ENCODE measurements around the gene ABHD2. TPM values are rescaled to one million over a fixed set of nuclear protein-coding genes. Genes with fewer than 3 reads are reported as not detected.

The ABHD2 gene
- total RNA-seq, 4 donors from 2014 or later = 27.4 to 117 (median 54.2) TPM

DNA sequence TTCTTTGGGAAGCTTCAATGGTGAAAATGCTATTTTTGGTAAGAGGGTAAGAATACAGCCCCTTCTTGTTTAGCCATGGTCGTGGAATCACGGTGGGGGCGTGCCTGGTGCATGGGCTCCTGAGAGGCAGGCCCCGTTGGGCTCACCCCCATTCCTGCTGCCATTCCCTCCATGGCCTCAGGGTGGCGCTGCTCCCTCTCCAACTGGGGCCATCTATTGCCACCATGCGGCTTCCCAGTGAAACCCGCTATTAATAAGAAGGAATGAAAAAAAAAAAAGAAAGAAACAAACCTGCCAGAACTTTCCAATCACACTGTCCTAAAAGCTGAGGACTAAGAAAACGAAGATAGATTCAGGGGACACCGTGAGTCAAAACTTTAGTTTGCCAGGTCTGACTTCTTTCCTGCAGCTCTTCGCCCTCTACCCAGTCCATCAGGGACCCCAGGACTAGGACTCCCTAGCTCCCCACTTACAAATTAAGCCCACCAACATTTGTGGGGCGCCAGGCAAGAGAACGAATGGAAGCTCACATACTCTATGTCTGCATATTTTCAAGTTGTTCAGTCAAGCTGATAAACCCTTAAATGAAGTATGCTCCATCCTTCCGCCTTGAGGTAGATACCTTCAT lies 30.6 kb upstream of the ABHD2 start:
- DNase-seq = peak; percentile 80 to 87
- intact Hi-C loops (cut with DNase I; ENCODE audit: low total_unique reads) = no loop called here
- peak overlapping the region in 1 of 2 donors; percentile 1 for H3K27ac ChIP-seq
- no peaks in the 10 kb centered on the region for H3K27me3 ChIP-seq
- TF ChIP-seq POLR2A (IDR thresholded peaks at IDR 0.05) = no peak
- TF ChIP-seq, protein P1, sequence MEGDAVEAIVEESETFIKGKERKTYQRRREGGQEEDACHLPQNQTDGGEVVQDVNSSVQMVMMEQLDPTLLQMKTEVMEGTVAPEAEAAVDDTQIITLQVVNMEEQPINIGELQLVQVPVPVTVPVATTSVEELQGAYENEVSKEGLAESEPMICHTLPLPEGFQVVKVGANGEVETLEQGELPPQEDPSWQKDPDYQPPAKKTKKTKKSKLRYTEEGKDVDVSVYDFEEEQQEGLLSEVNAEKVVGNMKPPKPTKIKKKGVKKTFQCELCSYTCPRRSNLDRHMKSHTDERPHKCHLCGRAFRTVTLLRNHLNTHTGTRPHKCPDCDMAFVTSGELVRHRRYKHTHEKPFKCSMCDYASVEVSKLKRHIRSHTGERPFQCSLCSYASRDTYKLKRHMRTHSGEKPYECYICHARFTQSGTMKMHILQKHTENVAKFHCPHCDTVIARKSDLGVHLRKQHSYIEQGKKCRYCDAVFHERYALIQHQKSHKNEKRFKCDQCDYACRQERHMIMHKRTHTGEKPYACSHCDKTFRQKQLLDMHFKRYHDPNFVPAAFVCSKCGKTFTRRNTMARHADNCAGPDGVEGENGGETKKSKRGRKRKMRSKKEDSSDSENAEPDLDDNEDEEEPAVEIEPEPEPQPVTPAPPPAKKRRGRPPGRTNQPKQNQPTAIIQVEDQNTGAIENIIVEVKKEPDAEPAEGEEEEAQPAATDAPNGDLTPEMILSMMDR (IDR thresholded peaks at IDR 0.05) = peak; percentile 97 to 99 (median 99)
- H3K36me3 ChIP-seq = no peaks in the 10 kb centered on the region
- H3K4me3 ChIP-seq = no peak overlapping the region
- no peaks in the 10 kb centered on the region for H3K9me3 ChIP-seq
- no peaks in the 10 kb centered on the region for H3K4me1 ChIP-seq

DNA sequence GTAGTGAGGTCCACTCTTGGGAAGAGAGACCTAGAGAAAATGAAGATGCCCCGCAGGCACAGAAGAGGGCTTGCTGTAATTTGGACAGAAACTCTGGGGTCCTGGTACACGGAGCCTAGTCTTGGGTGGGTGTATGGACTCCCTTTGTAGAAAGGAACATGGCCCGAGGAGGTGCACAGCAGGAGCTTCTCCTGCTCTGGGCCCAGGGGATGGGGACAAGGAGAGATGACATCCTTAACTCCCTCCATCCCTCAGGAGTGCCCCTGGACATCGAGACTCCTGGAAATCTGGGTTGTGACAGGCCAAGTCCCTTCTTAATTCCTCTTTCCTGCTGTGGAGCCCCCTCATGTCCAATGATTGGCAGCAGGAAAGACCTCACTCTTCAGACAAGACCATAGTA lies 29.9 kb upstream of the ABHD2 start:
- no peaks in the 10 kb centered on the region for H3K36me3 ChIP-seq
- H3K4me3 ChIP-seq = no peak overlapping the region
- DNase-seq = no peak
- H3K27me3 ChIP-seq = no peaks in the 10 kb centered on the region
- TF ChIP-seq, protein P1 (IDR thresholded peaks at IDR 0.05) = no peak
- TF ChIP-seq POLR2A (IDR thresholded peaks at IDR 0.05) = no peak
- H3K9me3 ChIP-seq = no peaks in the 10 kb centered on the region
- H3K27ac ChIP-seq = peak overlapping the region in 1 of 2 donors; percentile 1
- H3K4me1 ChIP-seq = no peaks in the 10 kb centered on the region
- intact Hi-C loops (cut with DNase I; ENCODE audit: low total_unique reads) = no loop called here

DNA sequence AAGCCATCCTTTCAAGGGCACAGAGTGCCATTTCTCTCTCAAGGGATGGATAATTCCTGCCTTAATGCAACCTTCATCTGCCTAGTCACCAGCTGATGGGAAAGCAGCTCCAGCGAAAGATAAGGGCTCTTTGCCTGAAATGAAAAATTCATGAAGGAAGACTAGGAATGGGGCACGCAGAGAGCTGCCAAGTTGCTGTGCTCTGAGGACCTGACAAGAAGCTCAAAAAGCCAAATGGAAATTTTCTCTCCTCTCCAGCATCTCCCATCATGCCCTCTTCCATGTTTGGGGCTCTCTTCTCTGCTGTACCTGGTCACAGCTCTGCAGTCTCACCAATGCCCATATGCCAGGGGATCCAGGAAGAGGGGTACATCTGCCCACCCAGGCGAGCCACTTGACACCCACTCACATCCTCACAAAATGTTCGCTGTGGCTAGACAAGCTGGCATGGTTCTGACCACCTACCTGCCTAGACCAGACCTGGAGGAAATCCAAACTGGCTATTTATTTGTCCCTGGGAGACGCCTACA lies 29.3 kb upstream of the ABHD2 start:
- no peaks in the 10 kb centered on the region for H3K36me3 ChIP-seq
- DNase-seq = no peak
- intact Hi-C loops (cut with DNase I; ENCODE audit: low total_unique reads) = no loop called here
- no peak overlapping the region for H3K4me3 ChIP-seq
- H3K4me1 ChIP-seq = no peaks in the 10 kb centered on the region
- H3K27ac ChIP-seq = no peak overlapping the region
- TF ChIP-seq, protein P1 (IDR thresholded peaks at IDR 0.05) = no peak
- TF ChIP-seq POLR2A (IDR thresholded peaks at IDR 0.05) = no peak
- no peaks in the 10 kb centered on the region for H3K27me3 ChIP-seq
- H3K9me3 ChIP-seq = no peaks in the 10 kb centered on the region

DNA sequence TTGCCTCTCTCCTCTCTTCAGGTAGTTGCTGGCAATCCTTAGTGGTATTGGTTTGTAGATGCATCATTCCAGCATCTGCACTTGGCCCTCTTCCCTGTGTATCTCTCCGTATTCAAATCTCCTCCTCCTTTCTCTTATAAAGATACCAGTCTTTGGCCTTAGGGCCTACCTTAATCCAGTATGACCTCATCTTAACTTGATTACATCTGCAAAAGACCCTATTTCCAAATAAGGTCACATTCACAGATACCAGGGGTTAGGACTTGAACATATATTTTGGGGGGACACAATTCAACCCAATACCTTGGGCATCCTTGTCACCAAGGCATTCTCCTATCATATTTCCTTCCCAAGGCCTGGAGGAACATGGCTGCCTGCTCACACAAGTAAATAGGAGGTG lies 22.0 kb upstream of the ABHD2 start:
- TF ChIP-seq, protein P1 (IDR thresholded peaks at IDR 0.05) = no peak
- no peak for TF ChIP-seq POLR2A (IDR thresholded peaks at IDR 0.05)
- no peaks in the 10 kb centered on the region for H3K27me3 ChIP-seq
- intact Hi-C loops (cut with DNase I; ENCODE audit: low total_unique reads) = no loop called here

DNA sequence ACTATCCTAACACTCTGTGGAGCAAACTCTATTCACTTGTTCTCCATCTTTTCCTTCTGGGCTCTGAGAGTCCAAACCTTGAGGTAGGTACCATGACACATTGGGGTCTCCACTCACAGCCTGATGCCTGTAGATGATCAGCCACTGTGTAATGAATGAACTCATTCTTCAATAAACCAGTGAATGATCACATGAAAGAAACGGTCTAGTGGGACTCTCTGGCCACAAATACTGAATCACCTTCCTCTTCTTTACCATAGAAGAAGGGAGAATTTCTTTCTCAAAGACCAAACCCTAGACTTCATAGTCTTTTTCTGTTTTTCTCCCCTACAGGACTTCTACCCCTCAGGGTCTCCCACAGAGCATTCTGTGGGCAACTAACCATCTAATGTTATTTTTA lies 20.5 kb upstream of the ABHD2 start:
- H3K36me3 ChIP-seq = no peaks in the 10 kb centered on the region
- intact Hi-C loops (cut with DNase I; ENCODE audit: low total_unique reads) = no loop called here
- H3K4me3 ChIP-seq = no peak overlapping the region
- no peaks in the 10 kb centered on the region for H3K4me1 ChIP-seq
- DNase-seq = no peak
- H3K27ac ChIP-seq = no peak overlapping the region
- H3K9me3 ChIP-seq = no peaks in the 10 kb centered on the region
- no peaks in the 10 kb centered on the region for H3K27me3 ChIP-seq
- no peak for TF ChIP-seq POLR2A (IDR thresholded peaks at IDR 0.05)
- TF ChIP-seq, protein P1 (IDR thresholded peaks at IDR 0.05) = no peak

More for the DNA sequence above, 22.0 kb upstream of the ABHD2 start:
- no peak for DNase-seq
- no peak overlapping the region for H3K27ac ChIP-seq
- H3K4me3 ChIP-seq = no peak overlapping the region
- no peaks in the 10 kb centered on the region for H3K36me3 ChIP-seq
- no peaks in the 10 kb centered on the region for H3K9me3 ChIP-seq
- H3K4me1 ChIP-seq = no peaks in the 10 kb centered on the region
